HCT116 (cell line): Measurements from ENCODE around the gene TAF11. TPM values are rescaled to one million over a fixed set of nuclear protein-coding genes. Genes with fewer than 3 reads are reported as not detected.

Experiments
- ATAC-seq: fragments of 200-7000 bp; cut with Tn5 transposase; 2 replicates; pipeline ENCODE4 v1.9.1; 2020; ENCODE audit warnings: mild to moderate bottlenecking, moderate library complexity
- BruUV-seq: library from RNA; stranded (reverse); fragments of 400-500 nt; replicated peaks from 2 replicates; lab custom pipeline; 2021; lab: Mats Ljungman, UMichigan
- CTCF ChIA-PET: fragments of 300-600 bp; sonication (Branson Sonifier 250); formaldehyde crosslinking; loops from one replicate; lab custom pipeline; 2021; ENCODE audit warnings: antibody characterized with exemption; lab: Charles Lee
- POLR2A ChIA-PET: fragments of 300-600, 350-600 bp; sonication (Branson Sonifier 250); formaldehyde crosslinking; loops from one replicate; lab custom pipeline; 2021; ENCODE audit warnings: antibody characterized with exemption; lab: Charles Lee
- RAD21 ChIA-PET, 2 experiments: fragments of 300-600 bp; sonication (Branson Sonifier 250); formaldehyde crosslinking; loops; one replicate each; lab custom pipeline; 2023; ENCODE audit warnings: low total read pairs in 2 of 2; ENCODE audit not compliant: uncharacterized antibody in 2 of 2, unreplicated experiment in 2 of 2, low non-redundant PET in 1 of 2; lab: Charles Lee
- DNase-seq: peaks from one replicate; pipeline ENCODE4 v3.0.0-alpha.2; 2010; ENCODE audit warnings: low read depth, low spot score
- H2AFZ ChIP-seq: fragments of 200-600 bp; shearing (Covaris generic), sonication (generic); 2 replicates; pipeline ENCODE4 v1.6.1; 2017; ENCODE audit warnings: low read depth, mixed run types, mixed read lengths, antibody characterized with exemption, low read length; ENCODE audit not compliant: poor library complexity, severe bottlenecking
- H3K27ac ChIP-seq: 2 replicates; pipeline ENCODE4 v1.5.1; 2012; ENCODE audit warnings: low read depth, low read length
- H3K27me3 ChIP-seq: fragments of 200-600 bp; sonication (generic); 2 replicates; pipeline ENCODE4 v1.6.1; 2016; ENCODE audit warnings: mixed run types, low read length, mixed read lengths; ENCODE audit not compliant: insufficient read depth
- H3K36me3 ChIP-seq, 2 experiments: fragments of 200-500 bp in 1 of 2; fragments of 200-600 bp in 1 of 2; sonication (Bioruptor generic) in 1 of 2; sonication (generic) in 1 of 2; 2 replicates each; pipeline versions ENCODE4 v1.5.1 to v1.6.1; 2014 to 2016; ENCODE audit warnings: low read length in 2 of 2, inconsistent platforms in 1 of 2, mixed read lengths in 1 of 2, mixed run types in 1 of 2; ENCODE audit not compliant: insufficient read depth in 2 of 2, control insufficient read depth in 1 of 2
- H3K4me1 ChIP-seq, 2 experiments: fragments of 200-600 bp in 1 of 2; sonication (generic) in 1 of 2; 2 replicates each; pipeline versions ENCODE4 v1.5.1 to v1.6.1; 2012 to 2017; ENCODE audit warnings: low read length in 2 of 2, inconsistent platforms in 1 of 2, mild to moderate bottlenecking in 1 of 2, mixed read lengths in 1 of 2, mixed run types in 1 of 2, moderate library complexity in 1 of 2; ENCODE audit not compliant: insufficient read depth in 2 of 2, control insufficient read depth in 1 of 2
- H3K4me2 ChIP-seq: fragments of 200-600 bp; sonication (generic); 2 replicates; pipeline ENCODE4 v1.6.1; 2017; ENCODE audit warnings: mixed run types, low read length, mixed read lengths
- H3K4me3 ChIP-seq, 2 experiments: fragments of 200-600 bp in 1 of 2; sonication (generic) in 1 of 2; replicated peaks in 1 of 2; 2 replicates each; pipeline ENCODE4 v1.5.1; 2011 to 2016; ENCODE audit warnings: low read length in 2 of 2, control low read depth in 1 of 2, low read depth in 1 of 2, mild to moderate bottlenecking in 1 of 2, mixed read lengths in 1 of 2, mixed run types in 1 of 2
- H3K79me2 ChIP-seq: fragments of 200-600 bp; sonication (generic); 2 replicates; pipeline ENCODE4 v1.6.1; 2017; ENCODE audit warnings: mild to moderate bottlenecking, mixed run types, low read length, moderate library complexity, mixed read lengths; ENCODE audit not compliant: insufficient read depth
- H3K9ac ChIP-seq: fragments of 200-600 bp; sonication (generic); 2 replicates; pipeline ENCODE4 v1.6.1; 2016; ENCODE audit warnings: low read length, mixed read lengths
- H3K9me2 ChIP-seq: fragments of 200-600 bp; sonication (generic), shearing (Covaris generic); 2 replicates; pipeline ENCODE4 v1.6.1; 2017; ENCODE audit warnings: mixed run types, mild to moderate bottlenecking, moderate library complexity; ENCODE audit not compliant: insufficient read depth
- H3K9me3 ChIP-seq, 2 experiments: fragments of 200-500 bp in 1 of 2; fragments of 200-600 bp in 1 of 2; sonication (Bioruptor generic) in 1 of 2; sonication (generic) in 1 of 2; 2 replicates each; pipeline ENCODE4 v1.6.1; 2014 to 2017; ENCODE audit warnings: low read length in 2 of 2, mixed read lengths in 2 of 2, inconsistent platforms in 1 of 2, low read depth in 1 of 2, mild to moderate bottlenecking in 1 of 2, mixed run types in 1 of 2, moderate library complexity in 1 of 2; ENCODE audit not compliant: control insufficient read depth in 1 of 2, insufficient read depth in 1 of 2
- H4K20me1 ChIP-seq: fragments of 200-600 bp; sonication (generic), shearing (Covaris generic); 2 replicates; pipeline ENCODE4 v1.6.1; 2017; ENCODE audit warnings: mixed run types, mild to moderate bottlenecking, moderate library complexity; ENCODE audit not compliant: insufficient read depth
- CBX3 ChIP-seq: IDR thresholded peaks from 2 replicates; pipeline ENCODE4 v1.6.1; 2012; ENCODE audit warnings: low read depth
- CEBPB ChIP-seq: IDR thresholded peaks from 2 replicates; pipeline ENCODE4 v1.6.1; 2012; ENCODE audit warnings: low read depth
- EGR1 ChIP-seq: IDR thresholded peaks from 2 replicates; pipeline ENCODE4 v1.6.1; 2012; ENCODE audit warnings: low read depth
- EZH2 ChIP-seq: fragments of 200-600 bp; sonication (generic); IDR thresholded peaks from 2 replicates; pipeline ENCODE4 v1.6.1; 2017; ENCODE audit warnings: antibody characterized with exemption, mixed run types
- FOSL1 ChIP-seq: IDR thresholded peaks from 2 replicates; pipeline ENCODE4 v1.6.1; 2012; ENCODE audit warnings: low read depth
- JUND ChIP-seq: IDR thresholded peaks from 2 replicates; pipeline ENCODE4 v1.6.1; 2012
- POLR2A ChIP-seq: IDR thresholded peaks from 2 replicates; pipeline ENCODE4 v1.7.0; 2011; ENCODE audit warnings: borderline replicate concordance; ENCODE audit not compliant: insufficient read depth, insufficient read length; ENCODE audit errors: extremely low read depth
- POLR2AphosphoS5 ChIP-seq: IDR thresholded peaks from 2 replicates; pipeline ENCODE4 v1.6.1; 2011; ENCODE audit warnings: mild to moderate bottlenecking, low read depth, low read length, moderate library complexity
- RAD21 ChIP-seq: IDR thresholded peaks from 2 replicates; pipeline ENCODE4 v1.6.1; 2012; ENCODE audit warnings: low read depth, mild to moderate bottlenecking
- REST ChIP-seq: IDR thresholded peaks from 2 replicates; pipeline ENCODE4 v1.6.1; 2012; ENCODE audit warnings: low read depth
- SIN3A ChIP-seq: IDR thresholded peaks from 2 replicates; pipeline ENCODE4 v1.6.1; 2012; ENCODE audit warnings: low read depth
- ZBTB33 ChIP-seq: IDR thresholded peaks from 2 replicates; pipeline ENCODE4 v1.6.1; 2011; ENCODE audit warnings: mild to moderate bottlenecking, low read length, moderate library complexity; ENCODE audit not compliant: insufficient replicate concordance; ENCODE audit errors: extremely low read depth
- ZFX ChIP-seq: fragments of 450-650 bp; IDR thresholded peaks from 2 replicates; pipeline ENCODE4 v1.6.1; 2017
- ZNF274 ChIP-seq: fragments of 200-500 bp; sonication (Bioruptor generic); IDR thresholded peaks from 2 replicates; pipeline ENCODE4 v1.6.1; 2014; ENCODE audit warnings: mild to moderate bottlenecking, low read depth, low read length, inconsistent platforms
- intact Hi-C: fragments of 100-400 bp; cut with micrococcal nuclease; formaldehyde crosslinking; loops from 2 replicates; pipeline ENCODE4 v1.10.0; 2022
- total RNA-seq: library from RNA; stranded (reverse); gene quantifications from one replicate; pipeline ENCODE4 v1.2.1, GENCODE V29; 2021; ENCODE audit not compliant: unreplicated experiment
- TF ChIP-seq, protein P1 (sequence below): IDR thresholded peaks from 2 replicates; pipeline ENCODE4 v1.6.1; 2012

TAF11 gene
- total RNA-seq, 1 experiment from 2014 or later = 23.7 TPM

- H4K20me1 ChIP-seq = no peaks in the 10 kb centered on the region
- ChIA-PET RAD21 (interaction anchor here in 1 of 2 experiments (0.6 kb wide), 1 partner anchor 469 kb away, joined by 3 read pairs; no protein-coding TSS in a partner anchor), POLR2A (no interaction called here), CTCF (no interaction called here)
- no peak overlapping the region for H3K27ac ChIP-seq
- intact Hi-C loops = no loop called here
- H3K4me2 ChIP-seq = no peak overlapping the region
- no TSS peak for BruUV-seq
- H3K36me3 ChIP-seq = peaks cover 4 to 23% of the 10 kb centered on the region in 2 experiments; a peak in 1 of 4 replicates
- H3K79me2 ChIP-seq = no peaks in the 10 kb centered on the region
- no peaks in the 10 kb centered on the region for H3K9me3 ChIP-seq
- no peaks in the 10 kb centered on the region for H3K9me2 ChIP-seq
- H2AFZ ChIP-seq = no peak overlapping the region
- no peak for DNase-seq
- no peak overlapping the region for H3K9ac ChIP-seq
- no peak overlapping the region for H3K4me3 ChIP-seq
- ATAC-seq = no peak
- H3K4me1 ChIP-seq = peaks cover 0 to 13% of the 10 kb centered on the region in 2 experiments; a peak in 1 of 4 replicates
- no peak for TF ChIP-seq POLR2A
- no peaks in the 10 kb centered on the region for H3K27me3 ChIP-seq
Measured at GRCh38 chr6:34837528-34837927, 50.3 kb downstream of the TAF11 start.

DNA sequence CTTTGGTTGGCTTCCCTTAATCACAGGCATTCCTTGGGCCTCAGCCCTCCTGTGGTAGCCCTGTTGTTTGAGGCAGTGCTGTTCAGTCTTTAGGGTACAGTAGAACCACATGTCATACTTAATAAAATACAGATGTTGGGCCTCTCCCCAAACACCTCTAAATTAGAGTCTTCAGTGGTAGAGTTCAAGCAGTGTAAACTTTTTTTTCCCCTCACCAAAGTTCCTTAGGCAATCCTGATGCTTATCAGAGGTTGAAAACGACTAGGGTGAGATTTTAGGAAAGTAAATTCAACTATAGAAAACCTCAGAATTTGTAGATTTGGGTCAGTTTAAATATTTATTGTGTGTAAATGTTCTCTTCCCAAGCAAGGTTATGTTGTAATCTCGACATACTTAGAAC lies 51.4 kb downstream of the TAF11 start:
- ATAC-seq = no peak

More for the DNA sequence above, 51.4 kb downstream of the TAF11 start:
- Histone ChIP-seq H3K4me1 (peaks cover 0 to 13% of the 10 kb centered on the region in 2 experiments; a peak in 1 of 4 replicates), H3K4me3 (no peak overlapping the region), H3K9me2 (no peaks in the 10 kb centered on the region), H3K36me3 (peaks cover 4 to 23% of the 10 kb centered on the region in 2 experiments; a peak in 1 of 4 replicates), H4K20me1 (no peaks in the 10 kb centered on the region), H3K27me3 (no peaks in the 10 kb centered on the region), H2AFZ (no peak overlapping the region), H3K27ac (no peak overlapping the region), H3K9me3 (no peaks in the 10 kb centered on the region), H3K9ac (no peak overlapping the region), H3K4me2 (no peak overlapping the region), H3K79me2 (no peaks in the 10 kb centered on the region)
- POLR2A ChIA-PET = no interaction called here
- no peak for TF ChIP-seq REST
- no peak for TF ChIP-seq EGR1
- TF ChIP-seq RAD21 = no peak
- TF ChIP-seq CBX3 = no peak
- TF ChIP-seq ZBTB33 = no peak
- TF ChIP-seq POLR2A = no peak
- TF ChIP-seq FOSL1 = no peak
- TF ChIP-seq ZNF274 = no peak
- TF ChIP-seq, protein P1, sequence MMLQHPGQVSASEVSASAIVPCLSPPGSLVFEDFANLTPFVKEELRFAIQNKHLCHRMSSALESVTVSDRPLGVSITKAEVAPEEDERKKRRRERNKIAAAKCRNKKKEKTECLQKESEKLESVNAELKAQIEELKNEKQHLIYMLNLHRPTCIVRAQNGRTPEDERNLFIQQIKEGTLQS = no peak
- TF ChIP-seq CEBPB = no peak
- no peak for TF ChIP-seq ZFX
- no peak for TF ChIP-seq JUND
- no peak for TF ChIP-seq EZH2
- TF ChIP-seq SIN3A = no peak
- TF ChIP-seq POLR2AphosphoS5 = no peak
- CTCF ChIA-PET = no interaction called here
- no peak for DNase-seq
- intact Hi-C loops = no loop called here
- BruUV-seq = no TSS peak
- RAD21 ChIA-PET = no interaction called here
